ENCODE results near the gene MINDY3.
"Not testable (repeated sequence)": the region's sequence is repeated elsewhere in the genome, so short reads cannot be mapped to it uniquely, and the experiment has no call there.

Gene MINDY3

GRCh38 chr10:15764892-15765454 lies 95.3 kb downstream of the MINDY3 start:
- no peak for DNase-seq

- no peak for DNase-seq
Observed at GRCh38 chr10:15763006-15763405, 97.3 kb downstream of the MINDY3 start.

GRCh38 chr10:15762239-15762638 lies 98.1 kb downstream of the MINDY3 start:
- DNase-seq: not testable (repeated sequence)

- DNase-seq: not testable (repeated sequence)
Observed at GRCh38 chr10:15761224-15761623, 99.1 kb downstream of the MINDY3 start.

- DNase-seq: no peak
Observed at GRCh38 chr10:15760681-15761080, 99.6 kb downstream of the MINDY3 start.

- DNase-seq: no peak
Observed at GRCh38 chr10:15759265-15759664, 101.0 kb downstream of the MINDY3 start.

- DNase-seq: no peak
Observed at GRCh38 chr10:15758618-15759017, 101.7 kb downstream of the MINDY3 start.

GRCh38 chr10:15754937-15755336 lies 105.4 kb downstream of the MINDY3 start:
- DNase-seq: no peak

- DNase-seq: no peak
Observed at GRCh38 chr10:15751046-15751445, 109.3 kb downstream of the MINDY3 start.

- DNase-seq: no peak
Observed at GRCh38 chr10:15748126-15748525, 112.2 kb downstream of the MINDY3 start.

GRCh38 chr10:15747632-15748031 lies 112.7 kb downstream of the MINDY3 start:
- DNase-seq: no peak

GRCh38 chr10:15745751-15746150 lies 114.6 kb downstream of the MINDY3 start:
- DNase-seq: no peak

- peak; percentile 57 for DNase-seq
Observed at GRCh38 chr10:15744217-15744865, 116.0 kb downstream of the MINDY3 start.

- no peak for DNase-seq
Observed at GRCh38 chr10:15743443-15743842, 116.9 kb downstream of the MINDY3 start.

GRCh38 chr10:15742836-15743235 lies 117.5 kb downstream of the MINDY3 start:
- no peak for DNase-seq

- DNase-seq: no peak
Observed at GRCh38 chr10:15742102-15742501, 118.2 kb downstream of the MINDY3 start.

- no peak for DNase-seq
Observed at GRCh38 chr10:15741581-15741980, 118.7 kb downstream of the MINDY3 start.

- no peak for DNase-seq
Observed at GRCh38 chr10:15740261-15740660, 120.0 kb downstream of the MINDY3 start.

GRCh38 chr10:15739254-15739970 lies 120.9 kb downstream of the MINDY3 start:
- DNase-seq: no peak

- DNase-seq: no peak
Observed at GRCh38 chr10:15738270-15738925, 121.9 kb downstream of the MINDY3 start.

GRCh38 chr10:15737656-15738055 lies 122.7 kb downstream of the MINDY3 start:
- no peak for DNase-seq

- no peak for DNase-seq
Observed at GRCh38 chr10:15735763-15736162, 124.5 kb downstream of the MINDY3 start.

- DNase-seq: no peak
Observed at GRCh38 chr10:15730341-15730740, 130.0 kb downstream of the MINDY3 start.

GRCh38 chr10:15729890-15730289 lies 130.4 kb downstream of the MINDY3 start:
- no peak for DNase-seq

Data from activated CD4-positive, alpha-beta T cell treated with anti-CD3 and anti-CD28 coated beads, Interleukin-2, Interleukin-6, amounts not matched to agents 100 ng/mL and 50 ng/mL, durations not matched to agents 16 hours and 8 hours (primary cell).